Activated naive CD8-positive, alpha-beta T cell treated with anti-CD3 and anti-CD28 coated beads for 36 hours (primary cell): Measurements from ENCODE around the gene TNN. TPM values are rescaled to one million over a fixed set of nuclear protein-coding genes. Genes with fewer than 3 reads are reported as not detected.
"Not testable (repeated sequence)": the region's sequence is repeated elsewhere in the genome, so short reads cannot be mapped to it uniquely, and the experiment has no call there.

Experiments used
- DNase-seq: peaks from one replicate; pipeline ENCODE4 v3.0.0; 2021
- H3K27ac Mint-ChIP-seq: one replicate; pipeline ENCODE4 v1.8.0; 2022; ENCODE audit warnings: mild to moderate bottlenecking, moderate library complexity, mixed read lengths
- H3K27me3 Mint-ChIP-seq: one replicate; pipeline ENCODE4 v1.8.0; 2022; ENCODE audit warnings: mild to moderate bottlenecking, mixed read lengths
- H3K36me3 Mint-ChIP-seq: one replicate; pipeline ENCODE4 v1.8.0; 2021; ENCODE audit warnings: mild to moderate bottlenecking, mixed read lengths
- H3K4me1 Mint-ChIP-seq: one replicate; pipeline ENCODE4 v1.8.0; 2021; ENCODE audit warnings: mixed read lengths
- H3K4me3 Mint-ChIP-seq: one replicate; pipeline ENCODE4 v1.8.0; 2022; ENCODE audit warnings: mild to moderate bottlenecking, moderate library complexity, mixed read lengths
- H3K9me3 Mint-ChIP-seq: one replicate; pipeline ENCODE4 v1.8.0; 2022; ENCODE audit warnings: mixed read lengths
- total RNA-seq, 2 experiments: library from RNA; stranded (reverse); gene quantifications; one replicate each; pipeline ENCODE4 v1.2.3, GENCODE V29; 2021

Gene TNN
- total RNA-seq, 2 experiments from 2014 or later: 0.06 TPM; not detected in 1

- not testable (repeated sequence) for DNase-seq
These were observed 23.0 kb upstream of the TNN start for GRCh38 chr1:175044591-175044990.

GRCh38 chr1:175045097-175045496 lies 22.5 kb upstream of the TNN start:
- Mint-ChIP-seq H3K9me3 (no peaks in the 10 kb centered on the region), H3K27ac (no peak overlapping the region), H3K27me3 (peaks cover 16% of the 10 kb centered on the region)

More at GRCh38 chr1:175044591-175044990, 23.0 kb upstream of the TNN start:
- H3K27ac Mint-ChIP-seq, H3K9me3 Mint-ChIP-seq, H3K36me3 Mint-ChIP-seq, H3K4me3 Mint-ChIP-seq, H3K4me1 Mint-ChIP-seq: not testable (repeated sequence)
- peaks cover 13% of the 10 kb centered on the region for H3K27me3 Mint-ChIP-seq

GRCh38 chr1:175045519-175045918 lies 22.1 kb upstream of the TNN start:
- H3K36me3 Mint-ChIP-seq: no peaks in the 10 kb centered on the region

More at GRCh38 chr1:175045097-175045496, 22.5 kb upstream of the TNN start:
- DNase-seq: no peak
- H3K4me3 Mint-ChIP-seq: no peak overlapping the region
- H3K36me3 Mint-ChIP-seq: no peaks in the 10 kb centered on the region
- H3K4me1 Mint-ChIP-seq: no peaks in the 10 kb centered on the region

GRCh38 chr1:175050992-175051391 lies 16.6 kb upstream of the TNN start:
- Mint-ChIP-seq H3K27me3 (peaks cover 19% of the 10 kb centered on the region), H3K4me1 (no peaks in the 10 kb centered on the region), H3K27ac (no peak overlapping the region), H3K36me3 (no peaks in the 10 kb centered on the region), H3K4me3 (no peak overlapping the region), H3K9me3 (no peaks in the 10 kb centered on the region)
- DNase-seq: no peak

More at GRCh38 chr1:175045519-175045918, 22.1 kb upstream of the TNN start:
- DNase-seq: no peak
- Mint-ChIP-seq H3K9me3 (no peaks in the 10 kb centered on the region), H3K27me3 (peaks cover 16% of the 10 kb centered on the region), H3K4me3 (no peak overlapping the region), H3K27ac (no peak overlapping the region), H3K4me1 (no peaks in the 10 kb centered on the region)

- H3K4me3 Mint-ChIP-seq: no peak overlapping the region
- H3K27ac Mint-ChIP-seq: no peak overlapping the region
- H3K9me3 Mint-ChIP-seq: peaks cover 3% of the 10 kb centered on the region
- H3K4me1 Mint-ChIP-seq: no peaks in the 10 kb centered on the region
- H3K27me3 Mint-ChIP-seq: peaks cover 8% of the 10 kb centered on the region
- H3K36me3 Mint-ChIP-seq: no peaks in the 10 kb centered on the region
- no peak for DNase-seq
These were observed 12.9 kb upstream of the TNN start for GRCh38 chr1:175054736-175055135.

- H3K36me3 Mint-ChIP-seq: no peaks in the 10 kb centered on the region
- DNase-seq: no peak
- H3K9me3 Mint-ChIP-seq: no peaks in the 10 kb centered on the region
- peaks cover 3% of the 10 kb centered on the region for H3K27me3 Mint-ChIP-seq
- no peak overlapping the region for H3K4me3 Mint-ChIP-seq
- H3K27ac Mint-ChIP-seq: no peak overlapping the region
- H3K4me1 Mint-ChIP-seq: no peaks in the 10 kb centered on the region
These were observed 5.3 kb upstream of the TNN start for GRCh38 chr1:175062339-175062738.

- DNase-seq: no peak
- H3K36me3 Mint-ChIP-seq: no peaks in the 10 kb centered on the region
- peaks cover under 1% of the 10 kb centered on the region for H3K27me3 Mint-ChIP-seq
- no peaks in the 10 kb centered on the region for H3K9me3 Mint-ChIP-seq
- no peaks in the 10 kb centered on the region for H3K4me1 Mint-ChIP-seq
- H3K4me3 Mint-ChIP-seq: no peak overlapping the region
- H3K27ac Mint-ChIP-seq: no peak overlapping the region
These were observed 4.8 kb upstream of the TNN start for GRCh38 chr1:175062858-175063257.

GRCh38 chr1:175070818-175071217 lies 3.2 kb downstream of the TNN start:
- H3K36me3 Mint-ChIP-seq: no peaks in the 10 kb centered on the region
- no peak for DNase-seq
- no peaks in the 10 kb centered on the region for H3K9me3 Mint-ChIP-seq
- H3K27me3 Mint-ChIP-seq: peaks cover 8% of the 10 kb centered on the region
- H3K4me1 Mint-ChIP-seq: peaks cover 5% of the 10 kb centered on the region
- no peak overlapping the region for H3K4me3 Mint-ChIP-seq
- no peak overlapping the region for H3K27ac Mint-ChIP-seq

GRCh38 chr1:175071276-175071943 lies 3.8 kb downstream of the TNN start:
- Mint-ChIP-seq H3K36me3 (no peaks in the 10 kb centered on the region), H3K27ac (no peak overlapping the region), H3K9me3 (no peaks in the 10 kb centered on the region), H3K27me3 (peaks cover 8% of the 10 kb centered on the region), H3K4me3 (no peak overlapping the region), H3K4me1 (peaks cover 5% of the 10 kb centered on the region)
- no peak for DNase-seq

GRCh38 chr1:175072099-175072951 lies 4.7 kb downstream of the TNN start:
- peak; percentile 29 for DNase-seq
- H3K9me3 Mint-ChIP-seq: no peaks in the 10 kb centered on the region

GRCh38 chr1:175073061-175073460 lies 5.4 kb downstream of the TNN start:
- H3K27ac Mint-ChIP-seq: no peak overlapping the region
- H3K27me3 Mint-ChIP-seq: peaks cover 8% of the 10 kb centered on the region
- no peaks in the 10 kb centered on the region for H3K36me3 Mint-ChIP-seq
- no peaks in the 10 kb centered on the region for H3K9me3 Mint-ChIP-seq
- no peak overlapping the region for H3K4me3 Mint-ChIP-seq
- peaks cover 5% of the 10 kb centered on the region for H3K4me1 Mint-ChIP-seq
- DNase-seq: no peak

More at GRCh38 chr1:175072099-175072951, 4.7 kb downstream of the TNN start:
- peaks cover 5% of the 10 kb centered on the region for H3K4me1 Mint-ChIP-seq
- no peaks in the 10 kb centered on the region for H3K36me3 Mint-ChIP-seq
- peak overlapping the region; percentile 8 for H3K4me3 Mint-ChIP-seq
- H3K27ac Mint-ChIP-seq: no peak overlapping the region
- peaks cover 8% of the 10 kb centered on the region for H3K27me3 Mint-ChIP-seq

- H3K27ac Mint-ChIP-seq: no peak overlapping the region
- no peak for DNase-seq
- no peaks in the 10 kb centered on the region for H3K9me3 Mint-ChIP-seq
- H3K4me3 Mint-ChIP-seq: no peak overlapping the region
- no peaks in the 10 kb centered on the region for H3K36me3 Mint-ChIP-seq
- H3K27me3 Mint-ChIP-seq: peaks cover 8% of the 10 kb centered on the region
- H3K4me1 Mint-ChIP-seq: peaks cover 5% of the 10 kb centered on the region
These were observed 6.0 kb downstream of the TNN start for GRCh38 chr1:175073633-175074032.

- peaks cover 8% of the 10 kb centered on the region for H3K27me3 Mint-ChIP-seq
- no peak overlapping the region for H3K4me3 Mint-ChIP-seq
These were observed 8.2 kb downstream of the TNN start for GRCh38 chr1:175075572-175076568.

GRCh38 chr1:175077356-175078030 lies 9.9 kb downstream of the TNN start:
- H3K27ac Mint-ChIP-seq: no peak overlapping the region
- H3K36me3 Mint-ChIP-seq: no peaks in the 10 kb centered on the region
- H3K4me1 Mint-ChIP-seq: peaks cover 1% of the 10 kb centered on the region

More at GRCh38 chr1:175075572-175076568, 8.2 kb downstream of the TNN start:
- Mint-ChIP-seq H3K4me1 (peaks cover 5% of the 10 kb centered on the region), H3K27ac (no peak overlapping the region), H3K9me3 (no peaks in the 10 kb centered on the region), H3K36me3 (no peaks in the 10 kb centered on the region)
- no peak for DNase-seq

More at GRCh38 chr1:175077356-175078030, 9.9 kb downstream of the TNN start:
- no peak for DNase-seq
- Mint-ChIP-seq H3K4me3 (no peak overlapping the region), H3K9me3 (no peaks in the 10 kb centered on the region), H3K27me3 (peaks cover 4% of the 10 kb centered on the region)
